Fibroblast of lung (primary cell): ENCODE data around the gene KIF11. TPM values are rescaled to one million over a fixed set of nuclear protein-coding genes. Genes with fewer than 3 reads are reported as not detected.

Experiments used
- DNase-seq, 2 donors: peaks; one replicate each; pipeline versions ENCODE4 v3.0.0 to v3.0.0-alpha.2; 2010; ENCODE audit warnings: low read depth in 2 of 2
- H2AFZ ChIP-seq: 2 replicates; pipeline ENCODE4 v1.5.1; 2012; ENCODE audit warnings: low read length, control low read depth, inconsistent platforms
- H3K27ac ChIP-seq: 2 replicates; pipeline ENCODE4 v1.5.1; 2011; ENCODE audit warnings: low read length, control low read depth; ENCODE audit not compliant: insufficient read depth
- H3K27me3 ChIP-seq: 2 replicates; pipeline ENCODE4 v1.5.1; 2011; ENCODE audit warnings: mild to moderate bottlenecking, low read length; ENCODE audit not compliant: control insufficient read depth, insufficient read depth
- H3K36me3 ChIP-seq: 2 replicates; pipeline ENCODE4 v1.5.1; 2011; ENCODE audit warnings: low read length; ENCODE audit not compliant: control insufficient read depth, insufficient read depth
- H3K4me1 ChIP-seq: 2 replicates; pipeline ENCODE4 v1.5.1; 2011; ENCODE audit warnings: low read length; ENCODE audit not compliant: control insufficient read depth, insufficient read depth; ENCODE audit errors: extremely low read depth
- H3K4me2 ChIP-seq: 2 replicates; pipeline ENCODE4 v1.5.1; 2011; ENCODE audit warnings: low read length, control low read depth; ENCODE audit not compliant: insufficient read depth; ENCODE audit errors: extremely low read depth
- H3K4me3 ChIP-seq, 4 experiments: fragments of 200-600 bp in 1 of 4; sonication (generic) in 1 of 4; replicated peaks in 1 of 4; 2 replicates each; pipeline ENCODE4 v1.5.1; 2011 to 2016; ENCODE audit warnings: low read length in 4 of 4, low read depth in 3 of 4, mild to moderate bottlenecking in 3 of 4, control low read depth in 2 of 4, inconsistent platforms in 1 of 4, mixed read lengths in 1 of 4; ENCODE audit not compliant: insufficient read depth in 1 of 4; ENCODE audit errors: control extremely low read depth in 1 of 4
- H3K79me2 ChIP-seq: 2 replicates; pipeline ENCODE4 v1.5.1; 2012; ENCODE audit warnings: mild to moderate bottlenecking, low read length, inconsistent platforms; ENCODE audit not compliant: control insufficient read depth, insufficient read depth
- H3K9ac ChIP-seq: 2 replicates; pipeline ENCODE4 v1.5.1; 2011; ENCODE audit warnings: mild to moderate bottlenecking, low read length, control low read depth; ENCODE audit not compliant: insufficient read depth
- H3K9me3 ChIP-seq: 2 replicates; pipeline ENCODE4 v1.5.1; 2012; ENCODE audit warnings: low read depth, low read length; ENCODE audit not compliant: control insufficient read depth, insufficient read depth
- H4K20me1 ChIP-seq: 2 replicates; pipeline ENCODE4 v1.5.1; 2011; ENCODE audit warnings: low read length; ENCODE audit not compliant: control insufficient read depth, insufficient read depth; ENCODE audit errors: extremely low read depth
- CTCF ChIP-seq, 2 donors: IDR thresholded peaks in 1 of 2; conservative IDR thresholded peaks in 1 of 2; 1 replicate in 1 of 2; 2 replicates in 1 of 2; pipeline ENCODE4 v1.5.1; 2011 to 2012; ENCODE audit warnings: low read length in 2 of 2, control low read depth in 1 of 2, inconsistent platforms in 1 of 2, low read depth in 1 of 2, mild to moderate bottlenecking in 1 of 2
- EZH2 ChIP-seq: IDR thresholded peaks from 2 replicates; pipeline ENCODE4 v1.5.1; 2012; ENCODE audit warnings: low read length, control low read depth, mild to moderate bottlenecking; ENCODE audit errors: missing control alignments
- polyA plus RNA-seq, 2 donors: library from polyadenylated mRNA; depleted of rRNA in 1 of 2; stranded (reverse) in 1 of 2; unstranded in 1 of 2; fragments of >200 nt; gene quantifications; 2 replicates each; pipeline ENCODE4 v1.2.1, GENCODE V29; 2011 to 2012; ENCODE audit warnings: missing spikeins in 1 of 2
- total RNA-seq: library from RNA; depleted of rRNA; stranded (reverse); fragments of >200 nt; gene quantifications from 2 replicates; pipeline ENCODE4 v1.2.1, GENCODE V29; 2014

Gene KIF11
- total and polyA plus RNA-seq, 2 donors (not counting 1 experiment from before 2014, with no cell fraction given): 7.5 to 8.9 TPM

GRCh38 chr10:92553959-92554358 lies 39.0 kb upstream of the KIF11 start:
- Histone ChIP-seq H4K20me1 (no peaks in the 10 kb centered on the region), H3K36me3 (peaks cover 2% of the 10 kb centered on the region), H3K4me3 (no peak overlapping the region), H3K27ac (no peak overlapping the region), H3K4me1 (no peaks in the 10 kb centered on the region), H3K27me3 (no peaks in the 10 kb centered on the region), H3K4me2 (no peak overlapping the region), H3K9ac (no peak overlapping the region), H3K79me2 (no peaks in the 10 kb centered on the region), H3K9me3 (no peaks in the 10 kb centered on the region), H2AFZ (no peak overlapping the region)
- TF ChIP-seq EZH2: no peak
- TF ChIP-seq CTCF (conservative IDR thresholded peaks at IDR 0.05 in 1 of 2, IDR thresholded peaks at IDR 0.05 in 1 of 2; ENCODE audit: low read depth in 1 of 2, low read length in 2 of 2): no peak
- no peak for DNase-seq

- Histone ChIP-seq H3K4me3 (no peak overlapping the region), H3K9me3 (no peaks in the 10 kb centered on the region), H3K36me3 (peaks cover 2% of the 10 kb centered on the region), H3K4me1 (no peaks in the 10 kb centered on the region), H3K9ac (no peak overlapping the region), H2AFZ (no peak overlapping the region), H3K79me2 (no peaks in the 10 kb centered on the region), H3K27ac (no peak overlapping the region), H3K27me3 (no peaks in the 10 kb centered on the region), H4K20me1 (no peaks in the 10 kb centered on the region), H3K4me2 (no peak overlapping the region)
- TF ChIP-seq CTCF (conservative IDR thresholded peaks at IDR 0.05 in 1 of 2, IDR thresholded peaks at IDR 0.05 in 1 of 2; ENCODE audit: low read depth in 1 of 2, low read length in 2 of 2): no peak
- TF ChIP-seq EZH2: no peak
- no peak for DNase-seq
These were observed 33.9 kb upstream of the KIF11 start for GRCh38 chr10:92559046-92559445.

GRCh38 chr10:92562424-92562823 lies 30.5 kb upstream of the KIF11 start:
- Histone ChIP-seq H4K20me1 (no peaks in the 10 kb centered on the region), H3K4me1 (no peaks in the 10 kb centered on the region), H3K4me3 (no peak overlapping the region), H3K9ac (no peak overlapping the region), H3K27ac (no peak overlapping the region), H3K27me3 (no peaks in the 10 kb centered on the region), H3K4me2 (no peak overlapping the region), H3K9me3 (no peaks in the 10 kb centered on the region), H2AFZ (no peak overlapping the region), H3K79me2 (peaks cover 4% of the 10 kb centered on the region), H3K36me3 (no peaks in the 10 kb centered on the region)
- no peak for DNase-seq
- no peak for TF ChIP-seq CTCF (conservative IDR thresholded peaks at IDR 0.05 in 1 of 2, IDR thresholded peaks at IDR 0.05 in 1 of 2; ENCODE audit: low read depth in 1 of 2, low read length in 2 of 2)
- no peak for TF ChIP-seq EZH2
